GM12875 (cell line): ENCODE data around the gene PPFIA4.

Experiments
- H3K4me3 ChIP-seq: one replicate; pipeline ENCODE4 v1.5.1; 2011; ENCODE audit warnings: low read depth, low read length, control low read depth
- TF ChIP-seq, protein P1 (sequence below): IDR thresholded peaks from 2 replicates; pipeline ENCODE4 v1.5.1; 2011; ENCODE audit warnings: low read depth, mild to moderate bottlenecking, control low read depth, inconsistent platforms, low read length, moderate library complexity, borderline replicate concordance; ENCODE audit not compliant: insufficient read depth

Gene PPFIA4

GRCh38 chr1:203090421-203091198 lies 64.3 kb downstream of the PPFIA4 start:
- no peak overlapping the region for H3K4me3 ChIP-seq
- TF ChIP-seq, protein P1, sequence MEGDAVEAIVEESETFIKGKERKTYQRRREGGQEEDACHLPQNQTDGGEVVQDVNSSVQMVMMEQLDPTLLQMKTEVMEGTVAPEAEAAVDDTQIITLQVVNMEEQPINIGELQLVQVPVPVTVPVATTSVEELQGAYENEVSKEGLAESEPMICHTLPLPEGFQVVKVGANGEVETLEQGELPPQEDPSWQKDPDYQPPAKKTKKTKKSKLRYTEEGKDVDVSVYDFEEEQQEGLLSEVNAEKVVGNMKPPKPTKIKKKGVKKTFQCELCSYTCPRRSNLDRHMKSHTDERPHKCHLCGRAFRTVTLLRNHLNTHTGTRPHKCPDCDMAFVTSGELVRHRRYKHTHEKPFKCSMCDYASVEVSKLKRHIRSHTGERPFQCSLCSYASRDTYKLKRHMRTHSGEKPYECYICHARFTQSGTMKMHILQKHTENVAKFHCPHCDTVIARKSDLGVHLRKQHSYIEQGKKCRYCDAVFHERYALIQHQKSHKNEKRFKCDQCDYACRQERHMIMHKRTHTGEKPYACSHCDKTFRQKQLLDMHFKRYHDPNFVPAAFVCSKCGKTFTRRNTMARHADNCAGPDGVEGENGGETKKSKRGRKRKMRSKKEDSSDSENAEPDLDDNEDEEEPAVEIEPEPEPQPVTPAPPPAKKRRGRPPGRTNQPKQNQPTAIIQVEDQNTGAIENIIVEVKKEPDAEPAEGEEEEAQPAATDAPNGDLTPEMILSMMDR, result no peak

DNA sequence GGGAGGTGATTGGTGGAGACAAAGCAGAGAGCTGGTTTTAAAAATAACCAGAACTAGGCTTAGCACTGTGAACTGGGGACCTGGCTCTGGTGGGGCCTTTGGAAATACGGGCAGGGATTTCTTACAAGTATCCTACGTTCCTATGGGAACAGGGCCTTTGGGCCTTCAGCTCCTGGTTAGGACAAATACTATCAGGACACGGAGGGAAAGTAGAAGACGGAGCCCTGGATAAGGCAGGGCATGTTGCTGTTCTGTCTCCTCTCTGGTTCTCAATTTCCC lies 64.8 kb downstream of the PPFIA4 start:
- TF ChIP-seq, protein P1, result no peak
- H3K4me3 ChIP-seq, result no peak overlapping the region

- TF ChIP-seq, protein P1, result no peak
These were observed 65.6 kb downstream of the PPFIA4 start for GRCh38 chr1:203091761-203092330.

DNA sequence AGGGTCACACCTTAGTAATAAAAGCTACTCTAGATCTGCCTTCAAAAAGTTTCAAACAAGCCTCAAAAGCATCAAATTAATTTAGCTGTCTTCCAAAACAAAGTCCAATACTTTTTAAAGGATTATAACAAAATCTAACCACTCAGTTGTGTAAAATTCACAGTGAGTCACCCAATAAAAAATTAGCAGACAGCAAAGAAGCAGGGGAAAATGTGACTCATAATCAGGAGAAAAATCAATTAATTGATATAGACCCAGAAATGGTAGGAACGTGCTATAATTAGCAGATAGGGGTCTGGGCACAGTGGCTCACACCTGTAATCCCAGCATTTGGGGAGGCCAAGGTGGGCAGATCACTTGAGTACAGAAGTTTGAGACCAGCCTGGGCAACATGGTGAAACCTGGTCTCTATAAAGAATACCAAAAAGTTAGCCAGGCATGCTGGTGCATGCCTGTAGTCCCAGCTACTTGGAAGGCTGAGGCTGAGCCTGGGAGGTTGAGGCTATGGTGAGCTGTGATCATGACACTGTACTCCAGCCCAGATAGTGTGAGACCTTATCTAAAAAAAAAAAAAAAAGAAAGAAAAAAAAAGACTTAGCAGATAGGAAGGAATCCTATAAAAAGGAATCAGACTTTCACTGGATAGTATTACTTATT lies 67.6 kb downstream of the PPFIA4 start:
- TF ChIP-seq, protein P1, result no peak
- H3K4me3 ChIP-seq, result no peak overlapping the region

More at GRCh38 chr1:203091761-203092330, 65.6 kb downstream of the PPFIA4 start:
- H3K4me3 ChIP-seq, result no peak overlapping the region

DNA sequence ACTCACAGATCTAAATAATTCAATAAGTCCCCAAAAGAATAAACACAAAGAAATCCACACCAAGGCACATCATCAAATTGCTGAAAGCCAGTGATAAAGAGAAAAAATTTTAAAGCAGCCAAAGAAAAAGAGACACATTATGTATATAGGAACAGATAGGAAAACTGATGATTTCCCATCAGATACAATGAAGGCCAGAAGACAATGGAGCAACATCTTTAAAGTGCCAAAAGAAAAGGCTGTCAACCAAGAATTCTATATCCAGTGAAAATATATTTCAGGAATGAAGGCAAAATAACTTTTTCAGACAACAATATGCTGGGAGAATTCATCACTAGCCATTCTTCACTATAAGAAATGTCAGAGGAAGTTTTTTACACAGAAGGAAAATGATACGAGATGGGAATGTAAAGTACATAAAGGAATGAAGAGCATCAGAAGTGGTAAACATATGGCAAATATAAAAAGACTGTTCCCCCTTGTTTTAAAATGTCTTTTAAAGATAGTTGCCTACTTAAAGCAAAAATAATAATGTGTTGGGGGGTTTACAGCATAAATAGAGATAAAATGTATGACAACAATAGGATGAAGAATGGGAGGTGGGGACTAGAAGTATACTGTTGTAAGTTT lies 68.9 kb downstream of the PPFIA4 start:
- TF ChIP-seq, protein P1, result no peak

GRCh38 chr1:203096566-203096965 lies 70.3 kb downstream of the PPFIA4 start:
- TF ChIP-seq, protein P1, result no peak
- H3K4me3 ChIP-seq, result no peak overlapping the region

More for the DNA sequence above, 68.9 kb downstream of the PPFIA4 start:
- no peak overlapping the region for H3K4me3 ChIP-seq
